Embryonic facial prominence (tissue), 1 donor: Measurements from ENCODE around the gene APMAP.

Experiments
- DNase-seq: peaks from one replicate; pipeline ENCODE4 v3.0.0-alpha.2; 2016; ENCODE audit errors: extremely low spot score

APMAP gene

DNA sequence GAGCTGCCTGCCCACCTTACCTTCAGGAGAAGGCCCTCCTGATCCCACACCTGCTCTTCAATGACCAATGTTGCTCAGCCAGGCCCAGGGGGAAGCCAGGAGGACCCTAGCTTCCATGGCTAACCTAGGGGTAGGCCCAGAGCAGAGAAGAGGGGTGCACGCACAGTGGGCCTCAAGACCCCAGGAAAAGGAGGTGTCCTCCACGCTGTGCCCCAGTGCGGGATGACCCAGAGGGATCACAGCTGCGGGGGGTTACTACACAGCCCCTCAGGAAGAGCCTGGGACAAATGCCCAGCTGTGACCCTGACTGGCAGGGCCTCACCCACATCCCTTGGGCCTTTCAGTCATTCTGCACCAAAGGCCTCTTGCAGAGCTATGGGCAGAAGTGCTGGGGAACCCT, 31.6 kb upstream of the APMAP start:
- no peak for DNase-seq

DNA sequence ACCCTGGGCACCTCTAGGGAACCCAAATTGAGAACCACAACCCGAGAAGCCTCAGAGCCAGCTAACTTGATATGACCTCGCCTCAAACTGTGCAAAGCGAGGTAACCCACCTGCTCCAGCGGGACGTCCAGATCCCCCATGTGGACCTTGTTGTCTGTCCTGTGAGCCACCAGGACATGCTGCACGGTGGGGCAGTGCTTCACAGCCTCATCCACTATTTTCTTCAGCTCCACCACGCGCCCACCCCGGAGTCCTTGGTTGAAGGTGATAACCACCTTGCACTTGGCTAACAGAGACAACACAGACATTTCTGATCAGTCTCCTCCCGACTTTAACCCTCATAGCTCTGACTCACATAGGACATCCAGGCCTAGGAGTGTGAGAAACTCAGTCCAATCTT, 30.8 kb upstream of the APMAP start:
- DNase-seq, result no peak

DNA sequence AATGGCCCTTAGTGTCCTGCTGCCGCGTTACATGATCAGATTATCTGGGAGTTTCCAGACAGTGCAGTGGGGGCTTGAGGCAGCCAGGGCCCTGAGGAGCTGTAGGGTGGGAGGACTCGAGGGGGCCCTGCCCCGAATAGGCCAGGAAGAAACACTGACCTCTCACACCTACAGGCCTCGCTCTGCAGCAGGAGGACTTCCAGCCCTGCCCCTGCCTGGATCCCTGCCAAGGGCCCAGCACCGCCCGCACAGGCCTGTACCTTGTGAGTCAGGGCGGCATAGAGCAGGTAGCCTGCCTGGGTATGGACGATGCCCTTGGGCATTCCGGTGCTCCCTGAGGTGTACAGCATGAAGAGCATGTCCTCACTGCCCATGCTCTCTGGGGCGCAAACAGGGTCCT, 30.1 kb upstream of the APMAP start:
- DNase-seq, result no peak

DNA sequence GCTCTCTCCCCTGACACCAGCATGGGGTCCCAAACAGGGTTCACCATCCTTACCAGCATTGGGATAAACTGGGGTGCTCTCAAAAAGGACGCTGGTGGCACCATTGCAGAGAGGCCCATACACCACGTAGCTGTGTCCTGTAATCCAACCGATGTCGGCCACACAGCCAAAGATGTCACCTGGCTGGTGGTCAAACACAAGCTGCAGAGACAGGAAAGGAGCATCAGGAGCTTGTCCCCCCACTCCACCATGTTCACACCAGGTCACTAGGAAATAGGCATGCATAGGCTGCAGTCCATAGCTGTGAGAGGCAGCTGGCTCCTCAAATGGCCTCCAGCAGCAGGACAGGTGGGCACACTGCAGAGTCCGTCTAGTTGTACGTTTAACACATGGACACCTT, 28.8 kb upstream of the APMAP start:
- no peak for DNase-seq

DNA sequence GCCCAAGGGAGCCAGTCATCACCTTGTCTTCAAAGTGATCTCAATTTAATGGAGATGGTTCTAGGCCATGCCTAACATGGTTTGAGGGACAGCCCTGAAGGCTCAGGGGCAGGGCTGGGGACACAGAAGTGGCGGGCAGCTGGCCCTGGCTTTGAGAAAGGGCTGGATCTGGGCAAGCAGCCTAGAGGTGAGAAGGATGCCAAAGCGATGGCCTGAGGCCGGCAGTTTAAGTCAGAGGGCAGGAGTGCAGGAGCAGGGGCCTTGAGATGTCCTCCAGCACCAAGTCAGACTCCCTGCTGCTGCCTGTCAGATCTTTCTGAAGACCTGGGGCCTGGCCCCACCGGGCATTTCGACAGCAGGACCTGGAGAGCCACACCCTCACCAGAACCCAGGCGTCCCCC, 28.4 kb upstream of the APMAP start:
- DNase-seq, result no peak

DNA sequence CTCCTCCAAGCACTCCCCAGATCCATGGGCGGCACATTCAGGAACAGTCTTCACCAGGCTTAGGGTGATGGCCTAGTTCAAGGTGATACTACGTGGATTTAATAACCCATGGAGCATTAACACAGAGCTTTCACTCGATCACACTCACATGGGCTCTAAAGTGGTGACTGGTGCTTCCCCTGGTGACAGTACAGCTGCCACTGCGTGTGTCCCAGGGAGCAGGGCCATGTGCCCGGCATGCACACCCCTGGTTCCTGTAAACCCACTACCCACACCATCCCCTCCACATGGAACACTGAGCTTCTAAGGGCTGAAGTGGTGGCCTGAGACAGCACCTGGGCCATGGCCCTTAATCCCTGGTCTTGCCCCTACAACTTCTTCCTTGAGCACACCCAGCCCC, 27.8 kb upstream of the APMAP start:
- DNase-seq, result no peak

DNA sequence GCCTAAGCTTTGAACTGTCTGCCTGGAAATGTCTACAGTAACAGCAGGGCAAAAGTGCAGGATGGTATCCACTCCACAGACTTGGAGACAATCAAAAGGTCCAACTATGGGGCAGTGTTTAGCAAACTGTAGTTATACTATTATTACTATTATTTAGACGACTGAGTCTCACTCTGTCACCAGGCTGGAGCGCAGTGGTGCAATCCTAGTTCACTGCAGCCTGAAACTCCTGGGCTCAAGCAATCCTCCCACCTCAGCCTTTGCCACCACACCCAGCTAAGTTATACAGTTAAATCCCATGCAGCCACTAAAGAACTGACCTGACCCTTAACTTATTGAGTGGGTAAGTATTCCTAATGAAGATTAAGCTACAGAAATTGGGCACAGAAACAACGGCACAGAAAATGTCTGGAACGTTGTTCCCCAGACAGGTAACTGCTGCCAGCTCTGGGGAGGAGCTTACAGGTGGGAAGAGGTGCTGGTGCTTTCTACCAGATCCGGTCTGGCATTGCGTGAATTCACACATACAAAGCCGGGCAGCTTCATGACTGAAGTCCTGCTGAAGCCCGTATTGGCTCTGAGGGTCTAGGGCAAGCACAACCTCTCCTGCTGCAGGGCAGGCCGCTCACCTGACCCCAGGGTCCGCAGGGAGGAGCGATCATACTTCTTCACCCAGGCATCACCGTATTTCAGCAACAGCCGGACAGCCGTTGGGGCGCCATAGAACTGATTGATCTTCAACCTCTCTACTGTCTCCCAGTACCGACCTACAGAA, 27.0 kb upstream of the APMAP start:
- no peak for DNase-seq

DNA sequence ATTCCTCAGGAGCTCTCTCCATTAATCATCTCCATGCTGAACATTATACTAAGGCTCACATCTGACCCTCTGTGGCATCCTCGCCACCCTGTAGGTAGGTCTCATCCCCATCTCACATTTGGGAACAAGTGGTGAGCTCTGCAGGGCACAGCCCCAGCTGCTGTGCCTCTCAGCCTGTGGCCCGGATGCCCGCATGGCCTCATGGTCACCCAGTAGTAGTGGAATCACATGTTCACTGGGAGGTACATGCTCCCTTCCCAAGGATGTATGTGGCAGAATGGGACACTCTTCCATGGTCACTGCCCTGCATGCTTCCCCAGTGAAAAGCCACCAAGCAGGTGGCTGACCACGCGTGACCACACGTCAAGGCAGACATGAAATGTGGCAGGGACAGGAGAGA, 26.3 kb upstream of the APMAP start:
- DNase-seq, result no peak

DNA sequence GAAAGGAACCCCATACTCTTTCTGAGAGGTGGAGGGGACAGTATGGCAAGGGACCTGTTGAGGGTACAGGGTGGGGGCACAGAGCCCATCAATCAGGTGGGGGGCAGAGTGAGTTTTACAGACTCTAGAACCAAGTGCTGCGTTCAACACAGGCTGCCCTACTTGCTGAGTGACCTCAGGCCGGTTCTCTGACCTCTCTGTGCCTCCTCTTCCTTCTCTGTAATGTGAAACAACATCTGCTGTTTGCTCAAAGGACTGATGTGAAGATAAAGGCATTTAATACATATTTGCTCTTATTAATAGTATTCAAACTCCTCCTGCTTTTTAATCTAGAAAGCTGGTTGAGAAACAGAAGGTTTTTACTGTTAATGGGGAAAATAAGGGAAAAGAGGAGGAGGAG, 25.9 kb upstream of the APMAP start:
- DNase-seq, result no peak

DNA sequence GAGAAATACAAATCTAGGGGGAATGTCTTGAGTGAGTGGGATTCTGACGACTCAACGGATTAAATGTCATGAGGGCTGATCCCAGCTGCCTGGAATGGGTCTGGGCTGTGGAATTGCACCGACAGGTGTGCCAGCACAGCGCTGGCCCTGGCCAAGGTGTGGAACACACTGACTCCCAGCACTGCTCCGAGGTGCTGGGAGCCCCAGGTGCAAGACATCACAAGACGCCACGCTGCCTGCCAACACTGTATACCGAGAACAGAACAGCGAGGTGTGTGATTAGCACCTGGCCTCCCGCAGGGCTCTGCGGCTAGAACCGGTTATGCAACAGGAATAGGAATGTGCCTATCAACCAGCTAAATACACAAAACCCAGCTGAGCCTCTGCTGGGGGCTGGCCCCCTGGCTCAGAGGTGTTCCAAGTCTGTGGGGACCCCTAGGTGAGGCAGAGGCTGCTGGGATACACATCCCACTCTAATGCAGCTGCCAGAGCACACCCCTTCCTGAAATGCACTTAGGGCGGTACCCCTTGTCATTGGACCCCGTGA, 24.8 kb upstream of the APMAP start:
- no peak for DNase-seq

DNA sequence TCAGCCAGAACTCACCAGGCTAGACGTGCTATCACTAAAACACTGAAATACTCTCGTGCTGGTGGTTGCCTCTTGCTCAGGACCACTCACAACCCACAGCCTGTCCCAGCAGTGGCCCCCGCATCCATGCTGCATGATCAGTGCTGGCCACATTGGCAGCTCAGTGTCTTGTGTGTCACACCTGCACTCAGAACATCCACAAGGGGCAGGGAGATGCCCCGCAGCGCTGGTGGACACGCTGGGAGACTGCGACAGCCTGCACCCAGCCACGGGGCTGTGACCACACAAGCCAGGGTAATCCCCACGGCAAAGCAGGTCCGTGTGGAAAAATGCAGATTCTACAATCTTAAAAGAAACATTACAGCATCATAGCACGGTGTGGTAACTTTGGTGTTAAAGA, 23.9 kb upstream of the APMAP start:
- DNase-seq, result no peak

DNA sequence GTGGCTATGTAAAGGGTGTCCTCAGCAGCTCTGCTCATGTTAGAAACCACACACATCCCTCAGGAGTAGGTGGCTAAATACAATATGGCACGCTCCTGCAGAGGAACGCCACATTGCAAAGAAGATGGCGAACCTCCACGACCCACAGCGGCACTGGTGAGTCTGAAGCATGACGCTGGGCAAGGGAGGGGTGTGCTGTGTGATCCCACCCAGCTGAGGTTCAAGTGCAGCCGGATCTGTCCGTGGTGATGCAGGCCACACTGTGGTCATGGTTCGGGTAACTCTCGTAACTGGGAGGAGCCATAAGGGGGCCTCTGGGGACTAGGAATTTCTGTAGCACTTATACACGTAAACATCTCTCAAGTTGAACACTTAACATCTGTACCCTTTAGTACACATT, 23.4 kb upstream of the APMAP start:
- DNase-seq, result no peak

DNA sequence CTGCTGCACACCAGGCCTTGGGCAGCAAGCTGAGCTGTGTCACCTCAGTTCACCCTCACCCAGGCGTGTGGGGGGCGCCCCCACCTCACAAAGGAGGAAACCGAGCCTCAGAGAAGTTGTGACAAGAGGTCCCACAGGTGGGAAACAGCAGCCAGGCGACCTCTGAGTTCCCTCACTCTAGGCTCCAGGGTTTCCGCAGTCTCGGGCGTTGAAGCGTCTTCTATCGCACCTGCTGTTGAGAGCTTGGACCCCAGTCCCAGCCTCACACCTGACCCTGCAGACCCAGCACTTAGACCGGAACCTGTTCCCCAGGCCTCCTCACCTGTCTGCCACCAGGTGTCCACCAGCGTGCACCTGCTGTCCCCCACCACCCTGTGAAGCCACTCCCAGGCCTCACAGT, 22.3 kb upstream of the APMAP start:
- DNase-seq, result no peak

DNA sequence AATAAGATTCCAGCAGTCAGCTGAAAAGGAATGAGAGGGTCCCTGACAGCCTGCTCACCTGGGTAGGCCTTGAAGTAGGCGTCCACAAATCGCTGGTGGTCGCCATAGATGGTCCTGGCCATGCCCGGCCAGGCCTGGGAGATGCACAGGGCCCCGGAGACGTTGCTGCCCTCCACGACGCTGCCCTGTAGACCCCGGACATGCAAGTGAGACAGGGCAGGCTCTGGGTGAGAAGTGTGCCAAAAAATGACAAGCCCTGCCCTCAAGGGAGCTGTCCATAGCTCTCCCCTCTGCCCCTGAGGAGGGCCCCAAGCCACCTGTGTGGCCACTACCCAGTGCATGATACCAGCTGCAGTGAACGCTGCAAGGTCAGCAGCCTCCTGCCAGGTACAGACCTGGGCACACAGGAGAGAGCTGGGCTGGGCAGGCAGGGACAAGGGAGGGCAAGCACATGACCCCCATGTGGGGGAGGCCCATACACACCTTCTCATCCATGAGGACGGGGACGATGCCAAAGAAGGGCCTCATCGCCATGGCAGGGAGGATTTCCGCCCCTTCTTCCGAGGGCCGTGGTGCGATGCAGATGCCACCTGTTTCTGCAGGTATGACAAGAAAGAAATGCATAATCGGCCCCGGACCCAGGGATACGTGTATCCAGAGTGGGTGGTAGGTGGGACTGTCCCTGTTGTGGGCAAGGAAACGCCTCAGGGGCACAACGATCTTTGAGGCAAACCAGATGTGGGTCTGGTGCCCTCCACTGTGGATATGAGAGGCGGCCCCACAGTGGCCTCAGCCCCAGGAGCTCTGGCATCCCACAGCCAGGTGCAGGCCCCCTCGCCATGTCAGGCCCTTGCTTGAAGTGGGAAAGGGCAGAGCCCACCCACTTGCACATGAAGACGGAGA, 21.2 kb upstream of the APMAP start:
- no peak for DNase-seq

DNA sequence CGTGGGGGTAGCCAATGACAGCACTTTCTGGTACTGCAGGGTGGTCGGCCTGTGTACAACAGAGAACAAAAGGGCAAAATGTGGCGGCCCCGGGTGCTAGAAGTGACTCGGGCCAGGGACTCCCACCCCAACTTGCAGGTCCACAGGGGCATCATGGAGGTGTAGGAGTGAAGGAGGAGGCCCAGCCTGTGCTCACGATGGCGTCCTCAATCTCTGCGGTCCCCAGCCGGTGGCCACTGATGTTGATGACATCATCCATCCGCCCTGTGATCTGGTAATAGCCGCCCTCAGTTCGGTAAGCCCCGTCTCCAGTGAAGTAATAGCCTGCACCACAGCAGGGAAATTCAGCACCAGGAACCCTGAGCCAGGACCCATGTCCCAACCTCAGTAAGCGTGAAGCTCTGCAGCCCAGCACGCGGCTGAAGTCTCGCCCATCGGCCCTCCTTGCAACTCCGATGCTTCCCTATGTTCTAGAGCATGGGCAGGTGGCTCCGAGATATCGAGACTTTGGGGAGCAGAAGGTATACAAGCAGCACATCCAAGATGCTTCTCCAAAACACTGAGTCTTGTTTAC, 20.2 kb upstream of the APMAP start:
- DNase-seq, result no peak

DNA sequence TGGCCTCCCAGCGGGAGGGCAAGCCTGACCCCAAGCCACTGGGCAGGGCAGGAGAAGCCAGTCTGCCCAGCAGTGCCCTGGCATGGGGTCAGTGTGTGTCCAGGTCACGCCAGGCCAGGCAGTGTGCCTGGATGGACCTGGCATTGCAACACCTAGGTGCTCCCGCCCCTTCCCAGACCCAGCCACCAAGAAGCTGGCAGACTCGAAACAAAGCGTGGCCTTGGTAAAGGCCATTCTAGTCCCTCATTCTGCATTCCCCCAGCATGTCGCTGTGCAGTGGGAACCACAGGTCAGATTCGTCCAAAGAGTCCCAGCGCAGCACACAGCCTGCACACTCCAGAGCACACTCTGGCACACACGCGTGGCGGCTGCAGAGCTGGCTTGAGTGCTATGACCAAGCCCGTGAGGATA, 19.3 kb upstream of the APMAP start:
- no peak for DNase-seq

DNA sequence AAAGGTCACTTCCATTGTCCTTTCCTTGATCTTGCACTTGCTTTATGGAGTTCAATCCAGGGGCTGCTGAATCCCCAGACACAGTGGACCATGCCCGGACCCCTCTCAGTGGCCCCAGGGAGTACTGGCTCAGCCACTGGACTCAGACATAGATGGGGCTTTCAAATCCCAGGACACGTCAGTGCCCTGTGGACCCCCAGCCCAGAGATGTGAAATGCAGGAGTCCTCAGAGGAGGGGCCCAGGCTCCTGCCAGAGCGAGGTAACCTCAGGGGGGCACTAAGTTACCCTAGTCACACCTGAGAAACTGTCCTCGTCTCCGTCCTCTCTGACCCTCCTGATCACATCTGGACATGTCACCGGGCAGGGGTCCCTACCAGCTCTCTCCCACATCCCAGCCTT, 18.7 kb upstream of the APMAP start:
- DNase-seq, result no peak

DNA sequence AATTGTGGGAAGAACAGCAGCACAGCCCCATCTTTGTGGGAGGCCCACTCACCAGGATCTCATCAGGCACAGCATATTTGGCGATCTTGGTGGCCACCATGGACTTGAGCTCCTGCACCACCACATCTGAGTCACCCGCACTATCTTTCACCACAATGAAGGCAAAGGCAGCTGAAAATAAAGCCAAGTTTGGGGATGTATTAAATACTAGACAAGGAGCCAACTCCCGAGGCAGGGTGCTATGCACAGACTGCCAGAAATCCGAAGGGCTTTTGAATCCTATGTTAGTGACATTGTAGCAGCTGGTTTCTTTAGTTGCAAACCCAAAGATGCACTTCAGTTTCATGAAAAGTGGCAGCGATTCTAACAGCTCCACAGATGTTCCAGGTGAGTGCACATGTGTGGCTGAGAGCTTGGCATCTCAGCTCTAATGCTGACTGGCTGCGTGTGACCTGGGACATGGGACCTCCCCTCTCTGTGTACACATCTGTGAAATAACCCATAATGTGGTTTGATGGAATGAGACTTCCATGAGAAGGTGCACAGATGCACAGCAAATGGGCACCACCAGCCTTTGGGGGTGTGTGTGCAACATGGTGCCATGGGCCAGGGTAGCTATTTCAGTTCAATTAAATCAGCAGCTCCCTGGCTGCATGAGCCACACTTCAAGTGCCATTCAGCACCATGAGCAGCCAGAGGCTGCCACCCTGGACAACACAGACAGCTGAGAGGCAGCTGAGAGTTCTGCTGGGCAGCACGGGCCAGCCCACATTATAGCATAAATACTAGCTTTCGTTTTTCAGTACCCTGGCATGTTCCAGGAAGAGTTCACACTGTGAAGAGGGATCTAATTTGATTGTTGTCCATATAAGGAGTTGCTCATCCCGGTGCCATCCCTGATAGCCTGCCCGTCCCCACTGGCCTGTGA, 16.9 kb upstream of the APMAP start:
- DNase-seq, result no peak

DNA sequence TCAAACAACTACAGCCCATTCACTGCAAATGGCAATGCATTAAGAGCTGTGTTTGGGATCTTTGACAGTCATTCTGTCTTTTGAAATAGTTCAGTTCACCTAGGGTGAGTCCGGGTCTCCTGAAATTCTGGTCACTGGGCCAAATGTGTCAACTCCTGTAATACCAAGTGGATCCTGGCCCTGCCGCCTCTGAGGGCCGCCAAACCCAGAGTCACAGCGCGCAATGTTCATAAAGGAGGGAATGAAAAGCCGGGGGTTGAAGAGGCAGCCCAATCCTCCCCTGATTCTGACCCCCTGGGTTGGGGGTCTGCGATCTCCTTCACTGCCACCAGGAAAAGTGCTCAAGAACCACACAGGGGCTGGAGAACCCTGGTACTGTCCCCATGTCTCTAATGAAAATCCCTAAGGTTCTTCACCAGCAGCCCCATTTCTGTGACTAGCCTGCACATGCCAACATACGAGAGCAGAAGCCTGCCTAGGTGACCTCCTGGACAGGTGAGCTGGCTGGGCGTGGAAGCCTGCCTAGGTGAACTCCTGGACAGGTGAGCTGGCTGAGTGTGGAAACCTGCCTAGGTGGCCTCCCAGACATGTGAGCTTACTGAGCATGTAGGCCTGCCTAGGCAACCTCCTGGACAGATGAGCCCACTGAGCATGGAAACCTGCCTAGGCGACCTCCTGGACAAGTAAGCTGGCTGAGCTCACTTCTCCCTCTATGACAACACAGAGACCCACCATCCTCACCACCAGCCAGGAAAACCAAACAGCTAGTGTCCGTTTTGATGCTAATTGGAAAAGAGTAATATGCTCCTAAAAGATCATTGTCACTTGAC, 16.1 kb upstream of the APMAP start:
- no peak for DNase-seq

DNA sequence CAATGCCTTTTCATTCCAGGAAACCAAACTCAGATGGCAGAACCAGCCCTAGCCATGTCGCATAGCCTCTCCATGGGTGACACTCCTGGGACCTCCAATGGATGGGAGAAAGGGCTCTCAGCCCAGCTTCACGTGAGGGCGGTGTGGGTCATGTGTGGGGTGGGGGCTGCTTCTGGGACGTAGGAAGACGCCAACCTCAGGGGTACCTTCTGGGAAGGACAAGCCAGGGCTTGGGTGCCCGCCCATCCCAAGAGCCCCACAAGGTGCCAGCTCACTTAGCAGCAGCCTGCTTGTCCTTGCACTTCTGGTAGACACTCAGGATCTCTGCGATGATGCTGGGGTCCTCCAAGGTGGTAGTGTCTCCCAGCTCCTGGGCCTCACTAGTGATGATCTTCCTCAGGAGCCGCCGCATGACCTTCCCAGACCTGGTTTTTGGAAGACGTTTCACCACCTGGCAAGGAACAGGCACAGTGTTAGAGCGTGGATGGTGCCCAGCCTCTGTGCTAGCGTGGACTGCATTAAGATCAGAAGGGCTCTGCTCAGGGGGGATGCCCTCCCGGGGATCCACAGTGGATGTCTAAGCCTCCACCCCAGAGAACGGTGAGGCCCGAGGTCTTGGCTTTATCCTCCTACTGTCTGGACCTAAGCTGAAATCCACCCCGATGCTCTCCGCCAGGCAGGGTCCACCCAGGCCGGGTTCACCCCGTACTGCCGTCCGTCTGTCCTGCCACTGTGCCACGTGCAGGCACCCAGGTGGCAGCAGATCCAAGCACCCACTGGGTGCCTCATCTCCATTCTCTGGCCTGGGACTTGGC, 15.1 kb upstream of the APMAP start:
- DNase-seq, result no peak
